Measurements from ENCODE around the gene RSL1D1.

Gene RSL1D1

GRCh38 chr16:11851294-11852091 is at the start of gene RSL1D1:
Gene RSL1D1 (minus strand): TSS chr16:11851542. CDS start chr16:11851512, 30 bp downstream.
- no peak for TF ChIP-seq ZFX (IDR thresholded peaks at IDR 0.05; ENCODE audit: borderline replicate concordance)
- TF ChIP-seq CTCF (IDR thresholded peaks at IDR 0.05) = no peak

GRCh38 chr16:11901091-11901490 is 49.7 kb upstream of the RSL1D1 start:
- H3K27ac ChIP-seq = no peak overlapping the region
- TF ChIP-seq CTCF (IDR thresholded peaks at IDR 0.05) (no peak), ZFX (IDR thresholded peaks at IDR 0.05; ENCODE audit: borderline replicate concordance) (no peak)

More at GRCh38 chr16:11851294-11852091, at the start of gene RSL1D1:
- peak within 1 kb of the TSS; percentile 81 for H3K27ac ChIP-seq

GRCh38 chr16:11896486-11897176 is 45.3 kb upstream of the RSL1D1 start:
- TF ChIP-seq CTCF (IDR thresholded peaks at IDR 0.05) (no peak), ZFX (IDR thresholded peaks at IDR 0.05; ENCODE audit: borderline replicate concordance) (no peak)

GRCh38 chr16:11893571-11893970 is 42.2 kb upstream of the RSL1D1 start:
- no peak overlapping the region for H3K27ac ChIP-seq
- no peak for TF ChIP-seq CTCF (IDR thresholded peaks at IDR 0.05)
- TF ChIP-seq ZFX (IDR thresholded peaks at IDR 0.05; ENCODE audit: borderline replicate concordance) = no peak

More at GRCh38 chr16:11896486-11897176, 45.3 kb upstream of the RSL1D1 start:
- H3K27ac ChIP-seq = no peak overlapping the region

GRCh38 chr16:11892761-11893160 is 41.4 kb upstream of the RSL1D1 start:
- no peak overlapping the region for H3K27ac ChIP-seq
- TF ChIP-seq CTCF (IDR thresholded peaks at IDR 0.05) (no peak), ZFX (IDR thresholded peaks at IDR 0.05; ENCODE audit: borderline replicate concordance) (no peak)

GRCh38 chr16:11890231-11890965 is 39.1 kb upstream of the RSL1D1 start:
- no peak overlapping the region for H3K27ac ChIP-seq
- no peak for TF ChIP-seq CTCF (IDR thresholded peaks at IDR 0.05)
- TF ChIP-seq ZFX (IDR thresholded peaks at IDR 0.05; ENCODE audit: borderline replicate concordance) = no peak

Data from 22Rv1 (cell line).